Skeletal muscle satellite cell (primary cell): ENCODE data around the gene TMEM203.

Experiments used
- H3K27me3 ChIP-seq: 2 replicates; pipeline ENCODE4 v1.7.0; 2013; ENCODE audit warnings: low read length; ENCODE audit not compliant: control insufficient read depth, insufficient read depth
- H3K36me3 ChIP-seq: 2 replicates; pipeline ENCODE4 v1.7.0; 2013; ENCODE audit warnings: mild to moderate bottlenecking, control low read depth, low read length; ENCODE audit not compliant: insufficient read depth
- H3K4me1 ChIP-seq: 2 replicates; pipeline ENCODE4 v1.7.0; 2013; ENCODE audit warnings: low read length; ENCODE audit not compliant: control insufficient read depth, insufficient read depth
- H3K4me2 ChIP-seq: 2 replicates; pipeline ENCODE4 v1.7.0; 2013; ENCODE audit warnings: mild to moderate bottlenecking, low read length
- H3K4me3 ChIP-seq: 2 replicates; pipeline ENCODE4 v1.7.0; 2013; ENCODE audit warnings: low read length
- H3K9ac ChIP-seq: 2 replicates; pipeline ENCODE4 v1.7.0; 2013; ENCODE audit warnings: mild to moderate bottlenecking, low read depth, low read length, moderate library complexity
- H3K9me3 ChIP-seq: replicated peaks from 2 replicates; pipeline ENCODE4 v1.7.0; 2013; ENCODE audit warnings: mild to moderate bottlenecking, control low read depth, low read length

TMEM203 gene

DNA sequence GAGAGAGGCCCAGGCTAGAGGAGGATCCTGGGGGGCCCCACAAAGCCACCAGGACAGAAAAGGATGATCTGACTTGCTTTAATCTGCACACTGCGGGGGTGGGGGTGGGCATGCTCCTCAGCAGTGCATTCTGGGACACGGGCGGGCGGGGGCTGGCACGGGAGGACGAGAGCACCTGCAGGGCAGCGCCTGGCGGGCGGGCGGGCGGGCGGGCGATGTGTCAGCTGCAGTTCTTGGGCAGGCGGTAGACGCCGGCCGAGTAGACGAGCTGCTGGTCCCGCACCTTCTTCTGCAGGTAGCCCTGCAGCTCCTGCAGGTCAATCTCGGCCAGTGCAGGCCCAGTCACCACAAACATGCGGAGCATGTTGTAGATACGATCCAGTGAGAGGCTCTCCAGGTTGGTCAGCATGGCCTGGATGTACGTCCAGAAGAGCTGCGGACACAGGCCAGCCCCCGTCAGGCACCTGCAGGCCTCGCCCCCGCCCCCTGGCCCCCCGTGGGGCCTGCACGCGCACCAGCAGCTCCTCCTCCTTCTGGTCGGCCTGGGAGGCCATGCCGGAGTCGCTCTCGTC is 30.6 kb downstream of the TMEM203 start:
- Histone ChIP-seq H3K27me3 (peaks cover 53% of the 10 kb centered on the region), H3K36me3 (peaks cover 27% of the 10 kb centered on the region), H3K4me1 (no peaks in the 10 kb centered on the region), H3K9me3 (no peaks in the 10 kb centered on the region), H3K9ac (no peak overlapping the region), H3K4me3 (no peak overlapping the region), H3K4me2 (no peak overlapping the region)

DNA sequence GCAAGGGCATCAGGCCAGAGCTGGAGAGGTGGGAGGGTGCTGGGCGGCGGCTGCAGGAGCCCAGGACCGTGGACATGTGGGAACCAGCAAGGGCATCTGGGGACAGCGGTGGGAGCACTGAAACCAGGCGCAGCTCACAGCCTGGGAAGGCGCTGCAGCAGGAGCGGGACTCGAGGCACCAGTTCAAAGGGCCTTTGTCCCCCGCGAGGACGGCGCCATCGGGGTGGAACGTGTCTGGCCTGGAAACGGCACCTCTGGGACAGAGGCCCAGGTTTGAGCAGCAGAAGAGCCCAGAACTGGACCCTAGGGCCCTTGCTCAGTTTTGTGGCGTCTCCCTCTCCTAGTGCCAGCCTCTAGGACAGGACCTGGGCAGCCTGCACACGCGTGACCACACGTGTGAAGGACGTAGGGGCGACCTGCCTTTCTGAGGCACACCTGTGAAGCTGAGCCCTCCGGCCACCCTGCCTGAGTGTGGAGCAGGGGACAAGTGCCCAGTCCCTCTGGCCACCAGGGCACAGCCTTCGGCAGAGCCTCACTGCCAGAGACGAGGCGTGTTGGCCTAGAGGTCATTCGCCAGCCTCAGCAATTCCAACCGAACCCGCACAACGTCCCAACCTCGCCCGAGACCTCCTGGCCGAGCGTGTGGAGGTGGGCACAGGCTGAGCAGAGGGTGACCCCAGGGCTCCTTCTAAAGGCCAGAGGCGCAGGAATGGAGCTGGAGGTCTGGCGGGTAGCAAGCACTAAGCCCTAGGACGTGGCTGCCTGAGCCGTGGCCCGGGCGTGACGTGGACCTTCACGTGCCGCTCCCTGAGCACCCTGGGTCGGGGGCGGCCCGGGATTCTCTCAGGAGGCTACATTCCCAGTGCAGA is 31.4 kb downstream of the TMEM203 start:
- Histone ChIP-seq H3K27me3 (peaks cover 61% of the 10 kb centered on the region), H3K4me1 (peaks cover 5% of the 10 kb centered on the region), H3K36me3 (peaks cover 19% of the 10 kb centered on the region), H3K4me3 (no peak overlapping the region), H3K9me3 (no peaks in the 10 kb centered on the region), H3K4me2 (no peak overlapping the region), H3K9ac (no peak overlapping the region)

DNA sequence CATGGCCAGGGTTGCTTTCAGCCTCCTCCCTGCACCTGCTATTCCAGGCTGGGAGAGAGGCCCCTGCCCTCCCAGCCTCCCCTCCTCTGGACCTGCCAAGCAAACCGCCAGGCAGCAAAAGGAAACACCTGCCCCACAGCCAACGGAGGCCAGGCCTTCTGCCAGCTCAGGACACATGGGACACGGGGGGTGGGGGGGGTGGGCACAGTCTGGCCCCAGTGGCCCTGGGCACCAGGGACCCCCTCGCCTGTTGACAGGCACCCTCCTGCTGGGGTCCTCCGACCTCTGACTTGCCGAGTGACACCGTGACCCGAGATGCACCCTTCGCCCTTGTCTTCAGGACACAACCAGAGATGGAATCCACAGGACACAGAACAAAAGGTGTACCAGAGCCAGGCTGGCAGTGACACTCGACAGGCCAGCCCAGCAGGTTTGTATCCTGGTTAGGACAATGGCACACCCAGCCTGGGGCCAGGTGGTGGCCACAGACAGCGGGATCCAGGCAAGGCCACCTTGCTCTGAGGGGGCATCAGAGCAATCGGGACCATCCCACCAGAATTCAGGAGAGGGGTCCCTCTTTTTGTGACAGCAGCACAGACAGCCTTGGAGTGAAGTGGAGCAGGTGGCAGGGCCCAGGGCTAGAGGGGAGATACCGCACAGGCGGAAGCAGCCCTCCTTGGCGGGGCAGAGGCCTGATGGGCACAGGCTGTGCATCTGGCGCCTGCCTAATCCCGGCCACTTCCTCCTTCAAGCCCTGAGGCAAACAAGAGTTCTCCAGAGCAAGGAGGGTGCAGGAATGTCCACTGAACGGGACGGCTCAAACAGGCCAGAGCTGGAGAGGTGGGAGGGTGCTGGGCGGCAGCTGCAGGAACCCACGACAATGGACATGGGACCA is 32.3 kb downstream of the TMEM203 start:
- Histone ChIP-seq H3K4me3 (no peak overlapping the region), H3K36me3 (peaks cover 11% of the 10 kb centered on the region), H3K4me1 (peaks cover 11% of the 10 kb centered on the region), H3K27me3 (peaks cover 67% of the 10 kb centered on the region), H3K9me3 (no peaks in the 10 kb centered on the region), H3K4me2 (no peak overlapping the region), H3K9ac (no peak overlapping the region)

DNA sequence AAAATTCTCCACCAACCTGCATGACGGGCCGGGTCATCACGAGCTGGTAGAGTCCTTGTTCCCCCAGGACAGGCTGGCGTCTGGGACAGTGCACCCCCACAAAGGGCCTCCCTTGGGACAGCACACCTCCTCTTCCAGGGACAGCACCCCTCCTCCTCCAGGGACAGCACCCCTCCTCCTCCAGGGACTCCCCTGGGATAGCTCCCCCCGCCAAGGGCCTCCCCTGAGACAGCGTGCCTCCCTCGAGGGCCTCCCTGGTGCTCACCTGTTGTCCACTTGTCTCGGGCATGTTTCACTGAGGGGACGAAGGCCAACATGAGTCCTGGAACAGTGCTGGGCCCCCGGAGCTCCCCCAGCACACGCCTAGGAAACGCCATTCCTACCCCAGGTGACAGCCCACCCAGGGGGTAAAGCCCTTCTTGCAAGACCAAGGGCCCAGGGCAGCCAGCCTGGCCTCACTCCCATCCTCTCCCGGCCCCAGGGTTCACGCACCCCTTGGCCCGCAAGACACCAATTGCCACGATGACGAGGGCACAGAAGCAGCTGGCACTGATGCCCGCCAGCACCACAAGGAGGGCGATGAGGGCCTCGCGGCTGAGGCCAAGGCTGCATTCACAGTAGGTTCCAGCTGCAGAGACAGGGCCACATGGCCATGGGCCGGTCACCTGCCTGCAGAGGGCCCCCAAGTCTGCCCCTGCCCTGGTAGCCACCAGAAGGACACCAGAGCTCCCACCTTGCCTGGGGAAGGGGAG is 34.1 kb downstream of the TMEM203 start:
- Histone ChIP-seq H3K36me3 (no peaks in the 10 kb centered on the region), H3K4me1 (peaks cover 11% of the 10 kb centered on the region), H3K4me3 (no peak overlapping the region), H3K4me2 (no peak overlapping the region), H3K9ac (no peak overlapping the region), H3K27me3 (peaks cover 77% of the 10 kb centered on the region), H3K9me3 (no peaks in the 10 kb centered on the region)

DNA sequence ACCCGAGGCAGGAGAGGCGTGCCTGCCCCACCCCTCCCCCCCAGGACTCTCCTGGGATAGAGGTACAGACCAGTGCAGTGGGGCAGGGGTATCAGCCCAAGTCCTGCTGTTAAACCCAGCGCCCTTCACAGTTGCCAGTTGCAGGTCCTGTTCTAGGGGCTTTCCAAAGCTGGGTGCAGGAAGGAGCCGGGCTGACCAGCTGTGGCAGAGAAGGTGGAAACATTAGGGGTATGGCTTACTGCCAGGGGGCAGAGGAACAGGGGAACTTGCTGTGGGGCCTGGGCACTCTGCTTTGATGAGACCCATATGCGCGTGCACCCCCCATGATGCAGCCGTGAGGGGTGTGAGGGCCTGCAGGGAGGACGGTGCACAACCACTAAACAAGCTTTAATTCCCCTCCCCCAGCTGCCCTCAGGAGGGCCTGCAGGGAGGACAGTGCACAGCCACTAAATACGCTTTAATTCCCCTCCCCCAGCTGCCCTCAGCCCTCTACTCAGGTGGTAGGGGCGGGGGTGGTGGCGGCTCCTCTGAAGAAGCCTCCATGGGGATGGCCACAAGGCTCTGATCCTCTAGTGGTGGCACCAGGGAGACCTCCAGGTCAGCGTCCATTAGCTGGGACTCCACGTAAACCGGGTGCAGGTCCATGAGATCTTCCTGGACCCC is 34.8 kb downstream of the TMEM203 start:
- Histone ChIP-seq H3K36me3 (no peaks in the 10 kb centered on the region), H3K27me3 (peaks cover 82% of the 10 kb centered on the region), H3K4me2 (no peak overlapping the region), H3K9me3 (no peaks in the 10 kb centered on the region), H3K9ac (no peak overlapping the region), H3K4me3 (no peak overlapping the region), H3K4me1 (peaks cover 11% of the 10 kb centered on the region)

DNA sequence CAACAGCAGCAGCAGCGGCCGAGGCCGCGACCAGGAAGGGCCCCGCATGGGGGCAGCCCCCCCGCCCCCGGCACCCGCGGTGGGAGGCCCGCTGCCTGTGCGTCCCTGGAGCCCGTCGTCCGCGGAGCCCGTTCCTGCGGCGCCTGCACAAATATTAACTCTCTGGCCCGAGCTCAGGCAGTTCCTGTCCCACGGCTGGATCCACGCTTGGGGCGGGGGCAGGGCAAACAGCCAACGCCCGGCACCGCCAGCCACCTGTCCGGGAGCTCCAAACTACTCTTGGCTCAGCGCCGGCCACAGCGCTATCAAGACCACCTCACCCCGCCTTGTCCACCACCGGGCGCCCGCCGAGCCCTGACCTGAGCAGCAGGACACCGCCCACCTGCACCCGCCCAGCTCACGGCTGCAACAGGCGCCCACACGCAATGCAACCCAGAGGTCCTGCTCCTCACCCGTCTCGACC is 35.5 kb downstream of the TMEM203 start, which contains the start of gene LRRC26:
TSS of gene LRRC26 (minus strand) at position 156 of the 463 bp plus-strand sequence. CDS start at position 48, 108 bp downstream.
- H3K36me3 ChIP-seq: no peaks in the 10 kb centered on the region
- peak within 1 kb of the TSS; percentile 61 for H3K4me2 ChIP-seq
- H3K4me1 ChIP-seq: peaks cover 11% of the 10 kb centered on the region
- peak within 1 kb of the TSS; percentile 19 for H3K4me3 ChIP-seq
- H3K9me3 ChIP-seq: no peaks in the 10 kb centered on the region
- H3K9ac ChIP-seq: no peak within 1 kb of the TSS
- peaks cover 82% of the 10 kb centered on the region for H3K27me3 ChIP-seq

DNA sequence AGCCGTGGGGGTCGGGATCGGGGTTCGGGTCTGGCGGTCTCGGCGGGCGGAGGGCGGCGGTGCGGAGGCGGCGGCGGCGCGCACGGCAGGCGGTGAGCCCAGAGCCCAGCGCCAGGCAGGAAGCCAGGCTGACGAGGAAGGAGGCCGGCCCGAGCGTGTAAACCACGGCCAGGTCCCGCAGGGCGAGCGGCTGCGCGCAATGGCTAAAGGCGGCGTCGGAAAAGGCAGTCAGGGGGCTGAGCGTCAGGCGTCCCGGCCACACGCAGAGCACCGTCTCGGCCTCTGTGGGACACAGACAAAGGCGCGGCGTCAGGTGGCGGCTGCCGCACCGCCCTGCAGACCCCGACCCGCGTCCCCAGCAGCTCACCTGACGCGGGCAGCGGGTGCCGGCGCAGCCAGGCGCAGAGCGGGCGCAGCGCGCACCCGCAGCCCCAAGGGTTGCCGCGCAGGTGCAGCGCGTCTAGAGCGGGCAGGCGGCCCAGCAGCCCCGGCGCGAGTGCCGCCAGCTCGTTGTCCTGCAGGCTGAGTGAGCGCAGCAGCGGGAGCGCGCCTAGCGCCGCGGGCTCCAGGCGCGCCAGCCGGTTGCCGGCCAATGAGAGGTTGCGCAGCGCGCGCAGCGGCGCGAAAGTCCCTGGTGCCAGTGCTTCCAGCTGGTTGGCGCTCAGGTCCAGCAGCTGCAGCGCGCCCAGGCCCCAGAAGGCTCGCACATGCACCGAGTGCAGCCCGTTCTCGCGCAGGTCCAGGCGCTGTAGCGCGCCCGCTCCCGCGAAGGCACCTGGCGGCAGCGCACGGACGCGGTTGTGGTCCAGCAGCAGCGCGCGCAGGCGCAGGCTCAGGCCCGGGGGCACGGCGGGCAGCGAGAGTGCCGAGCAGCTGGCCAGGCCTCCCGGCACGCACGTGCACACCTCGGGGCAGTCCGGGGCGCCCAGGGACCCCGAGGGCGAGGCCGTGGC is 36.3 kb downstream of the TMEM203 start:
- Histone ChIP-seq H3K4me1 (peaks cover 11% of the 10 kb centered on the region), H3K36me3 (no peaks in the 10 kb centered on the region), H3K27me3 (peaks cover 85% of the 10 kb centered on the region), H3K9ac (no peak overlapping the region), H3K9me3 (no peaks in the 10 kb centered on the region), H3K4me3 (peak overlapping the region; percentile 19), H3K4me2 (peak overlapping the region; percentile 61)

DNA sequence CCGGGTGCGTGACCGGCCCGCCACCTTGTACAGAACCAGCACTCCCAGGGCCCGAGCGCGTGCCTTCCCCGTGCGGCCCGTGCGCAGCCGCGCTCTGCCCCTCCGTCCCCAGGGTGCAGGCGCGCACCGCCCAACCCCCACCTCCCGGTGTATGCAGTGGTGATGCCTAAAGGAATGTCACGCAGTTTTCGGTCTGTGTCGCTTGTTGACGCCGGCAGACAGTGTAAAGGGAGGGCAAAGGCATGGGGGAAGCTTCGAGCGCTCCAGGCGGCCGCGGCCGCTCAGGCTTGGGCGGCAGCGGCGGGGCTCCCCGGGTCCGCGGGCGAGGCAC is 36.9 kb downstream of the TMEM203 start:
- Histone ChIP-seq H3K9me3 (no peaks in the 10 kb centered on the region), H3K36me3 (no peaks in the 10 kb centered on the region), H3K4me1 (peaks cover 11% of the 10 kb centered on the region), H3K27me3 (peaks cover 85% of the 10 kb centered on the region), H3K4me3 (no peak overlapping the region), H3K4me2 (peak overlapping the region; percentile 61), H3K9ac (no peak overlapping the region)

DNA sequence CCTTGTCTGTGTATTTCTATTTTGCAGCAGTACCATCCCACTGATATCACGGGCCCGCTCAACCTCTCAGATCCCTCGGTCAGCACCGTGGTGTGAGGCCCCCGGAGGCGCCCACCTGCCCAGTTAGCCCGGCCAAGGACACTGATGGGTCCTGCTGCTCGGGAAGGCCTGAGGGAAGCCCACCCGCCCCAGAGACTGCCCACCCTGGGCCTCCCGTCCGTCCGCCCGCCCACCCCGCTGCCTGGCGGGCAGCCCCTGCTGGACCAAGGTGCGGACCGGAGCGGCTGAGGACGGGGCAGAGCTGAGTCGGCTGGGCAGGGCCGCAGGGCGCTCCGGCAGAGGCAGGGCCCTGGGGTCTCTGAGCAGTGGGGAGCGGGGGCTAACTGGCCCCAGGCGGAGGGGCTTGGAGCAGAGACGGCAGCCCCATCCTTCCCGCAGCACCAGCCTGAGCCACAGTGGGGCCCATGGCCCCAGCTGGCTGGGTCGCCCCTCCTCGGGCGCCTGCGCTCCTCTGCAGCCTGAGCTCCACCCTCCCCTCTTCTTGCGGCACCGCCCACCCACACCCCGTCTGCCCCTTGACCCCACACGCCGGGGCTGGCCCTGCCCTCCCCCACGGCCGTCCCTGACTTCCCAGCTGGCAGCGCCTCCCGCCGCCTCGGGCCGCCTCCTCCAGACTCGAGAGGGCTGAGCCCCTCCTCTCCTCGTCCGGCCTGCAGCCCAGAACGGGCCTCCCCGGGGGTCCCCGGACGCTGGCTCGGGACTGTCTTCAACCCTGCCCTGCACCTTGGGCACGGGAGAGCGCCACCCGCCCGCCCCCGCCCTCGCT is 37.5 kb downstream of the TMEM203 start:
- H3K9ac ChIP-seq: no peak overlapping the region

More for the DNA sequence above, 37.5 kb downstream of the TMEM203 start:
- Histone ChIP-seq H3K4me3 (no peak overlapping the region), H3K27me3 (peaks cover 87% of the 10 kb centered on the region), H3K36me3 (no peaks in the 10 kb centered on the region), H3K4me2 (no peak overlapping the region), H3K9me3 (no peaks in the 10 kb centered on the region), H3K4me1 (peaks cover 11% of the 10 kb centered on the region)
